ENCODE data around the gene FARP1.

- TF ChIP-seq SP5 (CRISPR knock-in tag; IDR thresholded peaks at IDR 0.05; ENCODE audit: borderline replicate concordance, low read depth): no peak
- TF ChIP-seq DNMT1 (CRISPR knock-in tag; IDR thresholded peaks at IDR 0.05): no peak
- TF ChIP-seq GMEB1 (CRISPR knock-in tag; IDR thresholded peaks at IDR 0.05; ENCODE audit: borderline replicate concordance): no peak
- TF ChIP-seq POLR2A (IDR thresholded peaks at IDR 0.05; ENCODE audit: insufficient read depth in 1 of 2, low read depth in 2 of 2, low read length in 2 of 2): no peak
- no peak for TF ChIP-seq CHCHD3 (CRISPR knock-in tag; IDR thresholded peaks at IDR 0.05)
- TF ChIP-seq CBX2 (IDR thresholded peaks at IDR 0.05; ENCODE audit: low read depth, low read length): no peak
- TF ChIP-seq CBX2 (CRISPR knock-in tag; IDR thresholded peaks at IDR 0.05; ENCODE audit: low read depth): no peak
- TF ChIP-seq, protein P1, sequence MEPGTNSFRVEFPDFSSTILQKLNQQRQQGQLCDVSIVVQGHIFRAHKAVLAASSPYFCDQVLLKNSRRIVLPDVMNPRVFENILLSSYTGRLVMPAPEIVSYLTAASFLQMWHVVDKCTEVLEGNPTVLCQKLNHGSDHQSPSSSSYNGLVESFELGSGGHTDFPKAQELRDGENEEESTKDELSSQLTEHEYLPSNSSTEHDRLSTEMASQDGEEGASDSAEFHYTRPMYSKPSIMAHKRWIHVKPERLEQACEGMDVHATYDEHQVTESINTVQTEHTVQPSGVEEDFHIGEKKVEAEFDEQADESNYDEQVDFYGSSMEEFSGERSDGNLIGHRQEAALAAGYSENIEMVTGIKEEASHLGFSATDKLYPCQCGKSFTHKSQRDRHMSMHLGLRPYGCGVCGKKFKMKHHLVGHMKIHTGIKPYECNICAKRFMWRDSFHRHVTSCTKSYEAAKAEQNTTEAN (CRISPR knock-in tag; conservative IDR thresholded peaks at IDR 0.05): no peak
- no peak for TF ChIP-seq EP300 (IDR thresholded peaks at IDR 0.05; ENCODE audit: low read depth in 2 of 2, low read length in 2 of 2)
- no peak for TF ChIP-seq EP300 (CRISPR knock-in tag; IDR thresholded peaks at IDR 0.05; ENCODE audit: borderline replicate concordance)
- TF ChIP-seq ZNF709 (CRISPR knock-in tag; IDR thresholded peaks at IDR 0.05): no peak
- no peak for TF ChIP-seq JUN (CRISPR knock-in tag; IDR thresholded peaks at IDR 0.05)
- TF ChIP-seq, protein P2, sequence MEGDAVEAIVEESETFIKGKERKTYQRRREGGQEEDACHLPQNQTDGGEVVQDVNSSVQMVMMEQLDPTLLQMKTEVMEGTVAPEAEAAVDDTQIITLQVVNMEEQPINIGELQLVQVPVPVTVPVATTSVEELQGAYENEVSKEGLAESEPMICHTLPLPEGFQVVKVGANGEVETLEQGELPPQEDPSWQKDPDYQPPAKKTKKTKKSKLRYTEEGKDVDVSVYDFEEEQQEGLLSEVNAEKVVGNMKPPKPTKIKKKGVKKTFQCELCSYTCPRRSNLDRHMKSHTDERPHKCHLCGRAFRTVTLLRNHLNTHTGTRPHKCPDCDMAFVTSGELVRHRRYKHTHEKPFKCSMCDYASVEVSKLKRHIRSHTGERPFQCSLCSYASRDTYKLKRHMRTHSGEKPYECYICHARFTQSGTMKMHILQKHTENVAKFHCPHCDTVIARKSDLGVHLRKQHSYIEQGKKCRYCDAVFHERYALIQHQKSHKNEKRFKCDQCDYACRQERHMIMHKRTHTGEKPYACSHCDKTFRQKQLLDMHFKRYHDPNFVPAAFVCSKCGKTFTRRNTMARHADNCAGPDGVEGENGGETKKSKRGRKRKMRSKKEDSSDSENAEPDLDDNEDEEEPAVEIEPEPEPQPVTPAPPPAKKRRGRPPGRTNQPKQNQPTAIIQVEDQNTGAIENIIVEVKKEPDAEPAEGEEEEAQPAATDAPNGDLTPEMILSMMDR (CRISPR knock-in tag; IDR thresholded peaks at IDR 0.05): no peak
- TF ChIP-seq ATF3 (CRISPR knock-in tag; IDR thresholded peaks at IDR 0.05): no peak
- no peak for TF ChIP-seq CBFB (CRISPR knock-in tag; IDR thresholded peaks at IDR 0.05)
- no peak for TF ChIP-seq SMC3 (IDR thresholded peaks at IDR 0.05; ENCODE audit: low read length)
These were observed 82.4 kb downstream of the FARP1 start for GRCh38 chr13:98225036-98225940.

Measured in HepG2 (cell line).